ENCODE measurements around the gene GREM2.

The GREM2 gene

DNA sequence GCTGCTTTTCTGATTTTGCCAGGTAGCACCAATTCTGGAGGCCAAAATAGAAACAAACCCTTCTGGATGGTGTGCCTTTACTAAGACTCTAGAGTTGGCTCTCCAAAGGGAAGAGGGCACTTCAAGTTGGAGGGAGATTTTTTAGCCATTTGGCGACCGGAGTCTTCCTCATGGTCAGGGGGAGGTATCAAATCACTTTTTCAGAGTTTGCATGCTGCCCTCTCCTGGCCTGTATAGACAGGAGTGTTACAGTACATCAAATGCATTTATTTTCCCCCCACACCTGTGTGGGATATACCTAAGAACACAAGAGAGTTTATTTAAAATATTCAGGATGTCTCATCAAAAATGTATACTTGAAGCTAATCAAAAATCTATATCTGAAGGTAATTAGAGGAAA is 3.2 kb downstream of the GREM2 start:
- H3K27me3 ChIP-seq: peaks cover 0 to 3% of the 10 kb centered on the region in 2 donors
- no peak overlapping the region for H3K4me3 ChIP-seq
- H3K9me3 ChIP-seq: no peaks in the 10 kb centered on the region
- intact Hi-C loops (cut with DNase I; ENCODE audit: low total_unique reads): loop anchor here (5.0 kb wide), 1 partner anchor 151 kb away; no protein-coding TSS in a partner anchor
- TF ChIP-seq, protein P1, sequence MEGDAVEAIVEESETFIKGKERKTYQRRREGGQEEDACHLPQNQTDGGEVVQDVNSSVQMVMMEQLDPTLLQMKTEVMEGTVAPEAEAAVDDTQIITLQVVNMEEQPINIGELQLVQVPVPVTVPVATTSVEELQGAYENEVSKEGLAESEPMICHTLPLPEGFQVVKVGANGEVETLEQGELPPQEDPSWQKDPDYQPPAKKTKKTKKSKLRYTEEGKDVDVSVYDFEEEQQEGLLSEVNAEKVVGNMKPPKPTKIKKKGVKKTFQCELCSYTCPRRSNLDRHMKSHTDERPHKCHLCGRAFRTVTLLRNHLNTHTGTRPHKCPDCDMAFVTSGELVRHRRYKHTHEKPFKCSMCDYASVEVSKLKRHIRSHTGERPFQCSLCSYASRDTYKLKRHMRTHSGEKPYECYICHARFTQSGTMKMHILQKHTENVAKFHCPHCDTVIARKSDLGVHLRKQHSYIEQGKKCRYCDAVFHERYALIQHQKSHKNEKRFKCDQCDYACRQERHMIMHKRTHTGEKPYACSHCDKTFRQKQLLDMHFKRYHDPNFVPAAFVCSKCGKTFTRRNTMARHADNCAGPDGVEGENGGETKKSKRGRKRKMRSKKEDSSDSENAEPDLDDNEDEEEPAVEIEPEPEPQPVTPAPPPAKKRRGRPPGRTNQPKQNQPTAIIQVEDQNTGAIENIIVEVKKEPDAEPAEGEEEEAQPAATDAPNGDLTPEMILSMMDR (IDR thresholded peaks at IDR 0.05): no peak
- no peaks in the 10 kb centered on the region for H3K36me3 ChIP-seq
- H3K27ac ChIP-seq: no peak overlapping the region
- peaks cover 0 to 11% (median 1%) of the 10 kb centered on the region in 4 donors for H3K4me1 ChIP-seq
- DNase-seq: no peak

DNA sequence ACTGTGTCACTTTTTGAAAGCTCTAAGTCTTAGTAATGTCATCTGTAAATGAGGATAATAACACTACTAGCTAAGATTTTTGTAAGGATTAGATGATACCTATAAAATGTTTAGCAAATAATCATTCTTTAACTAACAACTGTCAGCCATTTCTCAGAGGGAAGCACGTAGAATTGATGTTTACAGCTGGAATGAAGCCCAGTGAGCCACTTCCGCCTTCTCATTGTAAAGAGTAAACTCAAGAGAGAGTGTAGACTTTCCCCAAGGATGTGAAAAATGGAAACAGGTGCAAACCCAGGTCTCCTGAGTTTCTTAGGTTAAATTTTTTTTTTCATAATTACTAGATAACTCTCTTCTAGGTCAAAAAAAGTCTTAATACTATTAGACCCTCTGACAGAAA is 4.9 kb downstream of the GREM2 start:
- peaks cover 0 to 3% of the 10 kb centered on the region in 2 donors for H3K27me3 ChIP-seq
- H3K9me3 ChIP-seq: no peaks in the 10 kb centered on the region
- intact Hi-C loops (cut with DNase I; ENCODE audit: low total_unique reads): loop anchor here (5.0 kb wide), 1 partner anchor 150 kb away; no protein-coding TSS in a partner anchor
- peaks cover 0 to 7% (median 1%) of the 10 kb centered on the region in 4 donors for H3K4me1 ChIP-seq
- DNase-seq: no peak
- TF ChIP-seq, protein P1 (IDR thresholded peaks at IDR 0.05): no peak
- no peaks in the 10 kb centered on the region for H3K36me3 ChIP-seq
- H3K27ac ChIP-seq: no peak overlapping the region
- H3K4me3 ChIP-seq: no peak overlapping the region

GRCh38 chr1:240602189-240602588 is 9.8 kb downstream of the GREM2 start:
- no peak for DNase-seq
- no peaks in the 10 kb centered on the region for H3K27me3 ChIP-seq
- no peak overlapping the region for H3K4me3 ChIP-seq
- no peaks in the 10 kb centered on the region for H3K4me1 ChIP-seq
- TF ChIP-seq, protein P1 (IDR thresholded peaks at IDR 0.05): no peak
- no peaks in the 10 kb centered on the region for H3K9me3 ChIP-seq
- H3K36me3 ChIP-seq: no peaks in the 10 kb centered on the region
- intact Hi-C loops (cut with DNase I; ENCODE audit: low total_unique reads): no loop called here
- no peak overlapping the region for H3K27ac ChIP-seq

- no peak for DNase-seq
- Histone ChIP-seq H3K9me3 (no peaks in the 10 kb centered on the region), H3K27me3 (no peaks in the 10 kb centered on the region), H3K4me3 (no peak overlapping the region), H3K36me3 (no peaks in the 10 kb centered on the region), H3K27ac (no peak overlapping the region), H3K4me1 (no peaks in the 10 kb centered on the region)
- TF ChIP-seq, protein P1 (IDR thresholded peaks at IDR 0.05): no peak
- intact Hi-C loops (cut with DNase I; ENCODE audit: low total_unique reads): no loop called here
Observed at GRCh38 chr1:240599830-240600229, 12.1 kb downstream of the GREM2 start.

- Histone ChIP-seq H3K4me1 (no peaks in the 10 kb centered on the region), H3K9me3 (no peaks in the 10 kb centered on the region), H3K4me3 (no peak overlapping the region), H3K36me3 (no peaks in the 10 kb centered on the region), H3K27me3 (no peaks in the 10 kb centered on the region), H3K27ac (no peak overlapping the region)
- DNase-seq: no peak
- TF ChIP-seq, protein P1 (IDR thresholded peaks at IDR 0.05): no peak
- intact Hi-C loops (cut with DNase I; ENCODE audit: low total_unique reads): no loop called here
Observed at GRCh38 chr1:240599299-240599698, 12.7 kb downstream of the GREM2 start.
